IPS-15b (cell line): ENCODE data around the gene AHCTF1.
"Not testable (repeated sequence)": the region's sequence is repeated elsewhere in the genome, so short reads cannot be mapped to it uniquely, and the experiment has no call there.

Experiments
- H3K27me3 ChIP-seq: one replicate; pipeline ENCODE4 v1.6.1; 2013; ENCODE audit warnings: low read length; ENCODE audit not compliant: control insufficient read depth, insufficient read depth
- H3K36me3 ChIP-seq: one replicate; pipeline ENCODE4 v1.6.1; 2013; ENCODE audit warnings: low read length; ENCODE audit not compliant: control insufficient read depth, insufficient read depth
- H3K4me1 ChIP-seq: one replicate; pipeline ENCODE4 v1.6.1; 2013; ENCODE audit warnings: mild to moderate bottlenecking, low read length; ENCODE audit not compliant: control insufficient read depth, insufficient read depth
- H3K4me3 ChIP-seq: one replicate; pipeline ENCODE4 v1.5.1; 2013; ENCODE audit warnings: low read depth, low read length
- H3K9ac ChIP-seq: one replicate; pipeline ENCODE4 v1.6.1; 2013; ENCODE audit warnings: low read depth, mild to moderate bottlenecking, low read length
- H3K9me3 ChIP-seq: one replicate; pipeline ENCODE4 v1.6.1; 2013; ENCODE audit warnings: mild to moderate bottlenecking, low read length; ENCODE audit not compliant: control insufficient read depth, insufficient read depth

AHCTF1 gene

DNA sequence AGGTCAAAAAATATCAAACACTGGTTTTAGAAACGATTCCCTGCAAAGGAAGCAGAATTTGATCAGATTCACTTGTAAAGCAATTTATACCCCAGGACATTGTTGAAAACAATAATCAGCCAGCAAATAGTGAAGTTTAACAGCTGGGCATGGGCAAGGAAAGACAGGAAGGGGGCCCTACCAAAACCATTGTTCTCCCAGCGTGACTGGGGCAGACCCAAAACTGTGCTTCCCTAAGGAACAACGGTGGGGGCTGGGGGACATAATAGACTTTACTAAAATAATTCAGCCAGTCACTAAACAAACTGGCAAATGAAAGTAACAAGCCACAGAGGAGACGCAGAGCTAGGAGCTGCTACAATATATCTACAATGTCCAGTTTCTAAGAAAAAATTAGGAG is 100.2 kb downstream of the AHCTF1 start:
- Histone ChIP-seq H3K36me3 (no peaks in the 10 kb centered on the region), H3K4me3 (no peak overlapping the region), H3K4me1 (no peaks in the 10 kb centered on the region), H3K27me3 (no peaks in the 10 kb centered on the region), H3K9ac (no peak overlapping the region), H3K9me3 (peaks cover 4% of the 10 kb centered on the region)

DNA sequence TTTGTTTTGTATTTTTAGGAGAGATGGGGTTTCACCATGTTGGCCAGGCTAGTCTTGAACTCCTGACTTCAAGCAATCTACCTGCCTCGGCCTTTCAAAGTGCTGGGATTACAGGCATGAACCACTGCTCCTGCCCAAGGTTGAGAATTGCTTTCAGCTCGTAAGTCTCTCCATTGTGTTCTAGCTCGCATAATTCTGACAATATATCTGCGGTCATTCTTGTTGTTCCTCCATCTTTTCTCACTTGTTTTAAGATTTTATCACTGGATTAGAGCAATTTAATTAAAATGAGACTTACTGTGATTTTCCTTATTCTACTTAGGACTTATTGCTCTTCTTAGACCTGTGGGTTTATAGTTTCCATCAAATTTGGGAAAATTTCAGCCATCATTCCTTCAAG is 102.9 kb downstream of the AHCTF1 start:
- Histone ChIP-seq H3K27me3 (no peaks in the 10 kb centered on the region), H3K4me1 (no peaks in the 10 kb centered on the region), H3K4me3 (no peak overlapping the region), H3K36me3 (no peaks in the 10 kb centered on the region), H3K9ac (no peak overlapping the region), H3K9me3 (peaks cover 4% of the 10 kb centered on the region)

DNA sequence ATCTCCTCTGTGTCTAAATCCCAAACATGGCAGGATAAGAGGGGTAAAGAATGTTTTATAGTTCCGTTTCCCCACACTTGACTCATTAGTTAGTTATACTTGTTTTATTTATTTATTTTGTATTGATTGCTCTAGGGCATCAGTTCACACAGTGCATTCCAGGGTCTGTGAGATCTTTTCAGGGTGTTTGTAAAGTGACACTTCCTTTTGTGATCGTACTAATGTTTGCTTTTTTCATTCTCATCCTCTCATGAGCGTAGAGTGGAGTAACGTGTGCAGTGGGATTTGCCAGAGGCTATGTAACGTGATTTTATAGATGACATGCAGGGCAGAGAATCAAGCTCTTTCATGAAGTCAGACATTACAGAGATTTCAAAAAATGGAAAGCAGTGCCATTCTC is 104.4 kb downstream of the AHCTF1 start:
- H3K9me3 ChIP-seq, result peaks cover 4% of the 10 kb centered on the region
- no peak overlapping the region for H3K4me3 ChIP-seq
- H3K27me3 ChIP-seq, result no peaks in the 10 kb centered on the region
- H3K4me1 ChIP-seq, result no peaks in the 10 kb centered on the region
- no peaks in the 10 kb centered on the region for H3K36me3 ChIP-seq
- H3K9ac ChIP-seq, result no peak overlapping the region

DNA sequence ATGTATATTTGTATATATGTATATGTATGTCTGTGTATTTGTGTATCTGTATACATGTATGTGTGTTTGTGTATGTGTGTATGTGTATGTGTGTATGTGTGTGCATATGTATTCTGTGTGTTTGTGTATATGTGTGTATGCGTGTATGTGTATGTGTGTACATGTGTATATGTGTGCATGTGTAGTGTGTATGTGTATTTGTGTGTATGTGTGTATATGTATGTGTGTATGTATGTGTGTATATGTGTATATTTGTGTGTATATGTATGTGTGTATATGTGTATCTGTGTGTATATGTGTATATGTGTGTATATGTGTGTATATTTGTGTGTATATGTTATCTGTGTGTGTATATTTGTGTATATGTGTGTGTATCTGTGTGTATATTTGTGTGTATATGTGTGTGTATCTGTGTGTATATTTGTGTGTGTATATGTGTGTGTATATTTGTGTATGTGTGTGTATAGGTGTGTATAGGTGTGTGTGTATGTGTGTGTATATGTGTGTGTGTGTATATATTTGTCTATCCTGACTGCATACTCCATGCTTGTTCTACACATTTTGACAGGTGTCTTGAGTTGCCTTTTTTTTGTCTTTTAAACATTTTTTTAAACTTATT is 106.1 kb downstream of the AHCTF1 start:
- H3K9me3 ChIP-seq, result peaks cover 4% of the 10 kb centered on the region
- no peaks in the 10 kb centered on the region for H3K36me3 ChIP-seq
- no peaks in the 10 kb centered on the region for H3K4me1 ChIP-seq
- H3K27me3 ChIP-seq, result no peaks in the 10 kb centered on the region
- H3K9ac ChIP-seq, result no peak overlapping the region
- H3K4me3 ChIP-seq, result no peak overlapping the region

DNA sequence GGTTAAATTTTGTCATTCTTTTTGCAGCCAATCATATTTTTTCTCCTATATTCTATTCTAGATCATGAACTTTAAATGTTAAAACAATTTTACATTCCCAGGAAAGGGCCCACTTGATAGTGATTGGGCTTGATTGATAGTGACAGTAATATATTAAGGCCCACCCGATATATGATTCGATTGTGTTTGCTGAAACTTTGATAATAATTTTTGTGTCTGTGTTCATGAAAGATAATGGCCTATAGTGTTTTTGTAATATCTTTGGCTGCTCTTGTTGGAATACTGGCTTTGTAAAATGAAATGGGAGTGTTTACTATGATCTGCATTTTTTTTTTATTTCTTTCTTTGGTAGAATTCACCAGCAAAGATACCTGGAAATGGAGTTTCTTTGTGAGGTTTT is 107.2 kb downstream of the AHCTF1 start:
- Histone ChIP-seq H3K4me1 (no peaks in the 10 kb centered on the region), H3K36me3 (no peaks in the 10 kb centered on the region), H3K9ac (no peak overlapping the region), H3K27me3 (no peaks in the 10 kb centered on the region), H3K9me3 (peaks cover 4% of the 10 kb centered on the region), H3K4me3 (no peak overlapping the region)

DNA sequence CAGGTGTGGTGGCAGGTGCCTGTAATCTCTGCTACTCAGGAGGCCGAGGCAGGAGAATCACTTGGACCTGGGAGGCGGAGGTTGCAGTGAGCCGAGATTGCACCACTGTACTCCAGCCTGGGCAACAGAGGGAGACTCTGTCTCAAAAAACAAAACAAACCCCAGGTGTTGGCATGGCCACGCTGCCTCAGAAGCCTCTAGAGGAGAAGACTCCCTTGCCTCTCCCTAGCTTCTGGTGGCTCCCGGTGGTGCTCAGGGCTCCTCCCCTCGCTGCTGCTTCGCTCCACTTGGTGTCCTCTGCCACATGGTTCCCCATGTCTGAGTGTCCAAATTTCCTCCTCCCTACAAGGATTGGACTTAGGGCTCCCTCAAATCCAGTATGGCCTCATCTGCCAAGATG is 109.6 kb downstream of the AHCTF1 start:
- H3K9ac ChIP-seq, result not testable (repeated sequence)

DNA sequence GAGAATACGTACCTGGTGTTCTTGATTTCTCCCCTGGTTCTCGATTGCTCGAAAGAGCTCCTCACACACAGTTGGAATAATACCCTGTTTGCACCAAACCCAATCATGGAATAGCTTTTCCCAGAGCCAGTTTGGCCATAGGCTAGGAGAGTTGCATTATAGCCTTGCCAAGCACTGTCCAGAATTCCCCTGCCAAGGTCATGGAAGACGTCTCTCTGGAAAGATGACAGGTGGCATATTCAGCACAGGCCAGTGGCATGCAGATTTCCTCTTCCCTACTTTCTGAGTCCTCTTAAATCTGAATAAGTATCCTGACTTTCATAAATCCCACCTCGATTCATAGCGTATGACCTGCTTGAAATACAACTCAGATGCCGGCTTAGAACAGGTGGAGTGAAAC is 111.1 kb downstream of the AHCTF1 start:
- Histone ChIP-seq H3K4me3 (no peak overlapping the region), H3K27me3 (no peaks in the 10 kb centered on the region), H3K9me3 (no peaks in the 10 kb centered on the region), H3K36me3 (no peaks in the 10 kb centered on the region), H3K9ac (no peak overlapping the region), H3K4me1 (no peaks in the 10 kb centered on the region)

More for the DNA sequence above, 109.6 kb downstream of the AHCTF1 start:
- H3K36me3 ChIP-seq, H3K4me3 ChIP-seq, H3K9me3 ChIP-seq, H3K4me1 ChIP-seq, H3K27me3 ChIP-seq: not testable (repeated sequence)

DNA sequence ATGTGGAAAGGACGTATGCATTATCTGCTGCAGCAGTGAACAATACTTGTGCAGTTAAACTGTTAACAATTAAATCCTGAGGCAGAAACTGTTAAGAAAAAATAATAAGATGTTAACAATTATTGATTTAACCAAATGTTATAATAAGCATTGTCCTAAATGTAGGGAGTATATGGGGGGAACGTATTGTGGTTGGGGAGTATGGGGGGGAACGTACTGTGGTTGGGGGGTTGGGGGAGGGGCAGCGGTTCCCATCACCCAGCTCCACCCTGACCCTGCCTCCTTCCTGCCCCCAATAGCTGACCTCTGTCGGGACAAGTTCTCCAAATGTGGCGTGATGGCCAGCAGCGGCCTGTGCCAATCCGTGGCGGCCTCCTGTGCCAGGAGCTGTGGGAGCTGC is 114.0 kb downstream of the AHCTF1 start:
- not testable (repeated sequence) for H3K36me3 ChIP-seq, H3K9ac ChIP-seq, H3K4me3 ChIP-seq, H3K27me3 ChIP-seq, H3K4me1 ChIP-seq, H3K9me3 ChIP-seq

DNA sequence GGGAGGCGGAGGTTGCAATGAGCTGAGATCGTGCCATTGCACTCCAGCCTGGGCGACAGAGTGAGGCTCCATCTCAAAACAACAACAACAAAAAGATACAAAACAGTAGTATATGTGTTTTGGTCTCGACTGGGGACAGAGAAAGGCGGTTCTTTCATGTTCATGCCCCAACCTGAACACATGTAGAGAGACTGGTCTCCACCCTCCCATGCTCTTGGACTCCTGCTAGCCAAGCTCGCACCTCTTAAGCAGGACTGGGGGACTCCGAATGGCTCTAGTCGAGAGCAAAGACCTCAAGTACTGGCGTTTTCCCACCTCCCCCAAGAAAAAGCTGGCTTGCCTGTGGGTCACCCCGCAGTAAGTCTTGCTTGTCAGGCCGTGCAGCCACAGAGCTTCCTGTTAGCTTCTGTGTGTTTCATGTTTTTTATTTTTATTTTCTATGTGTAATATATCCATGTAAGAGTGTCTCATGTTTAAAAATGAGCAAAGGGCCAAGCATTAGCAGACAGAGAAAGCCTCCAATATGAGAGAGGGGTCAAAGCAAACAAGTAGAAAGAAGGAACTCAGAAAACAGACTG is 116.0 kb downstream of the AHCTF1 start:
- Histone ChIP-seq H3K9me3 (no peaks in the 10 kb centered on the region), H3K4me1 (peaks cover 5% of the 10 kb centered on the region), H3K9ac (no peak overlapping the region), H3K36me3 (no peaks in the 10 kb centered on the region), H3K27me3 (no peaks in the 10 kb centered on the region), H3K4me3 (no peak overlapping the region)

DNA sequence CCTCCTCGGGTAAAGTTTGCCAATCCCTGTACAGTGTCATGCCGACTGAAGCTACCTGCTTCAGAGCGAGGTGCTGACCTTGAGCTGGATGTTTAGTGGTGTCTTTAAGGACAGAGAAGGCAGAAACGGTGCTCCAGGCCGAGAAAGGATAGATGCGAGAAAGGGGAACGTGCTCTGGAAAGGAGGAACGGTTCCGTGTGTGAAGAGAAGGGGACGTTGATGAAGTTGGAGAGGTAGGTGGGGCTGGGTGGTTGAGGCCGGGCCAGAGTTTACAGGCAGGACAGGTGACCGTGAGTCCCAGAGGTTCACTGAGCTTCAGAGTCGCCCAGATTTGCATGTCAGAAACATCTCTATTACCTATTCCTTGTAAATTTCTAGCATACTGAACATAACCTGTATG is 116.9 kb downstream of the AHCTF1 start:
- Histone ChIP-seq H3K9me3 (no peaks in the 10 kb centered on the region), H3K4me3 (no peak overlapping the region), H3K4me1 (peaks cover 5% of the 10 kb centered on the region), H3K9ac (no peak overlapping the region), H3K36me3 (no peaks in the 10 kb centered on the region), H3K27me3 (no peaks in the 10 kb centered on the region)

DNA sequence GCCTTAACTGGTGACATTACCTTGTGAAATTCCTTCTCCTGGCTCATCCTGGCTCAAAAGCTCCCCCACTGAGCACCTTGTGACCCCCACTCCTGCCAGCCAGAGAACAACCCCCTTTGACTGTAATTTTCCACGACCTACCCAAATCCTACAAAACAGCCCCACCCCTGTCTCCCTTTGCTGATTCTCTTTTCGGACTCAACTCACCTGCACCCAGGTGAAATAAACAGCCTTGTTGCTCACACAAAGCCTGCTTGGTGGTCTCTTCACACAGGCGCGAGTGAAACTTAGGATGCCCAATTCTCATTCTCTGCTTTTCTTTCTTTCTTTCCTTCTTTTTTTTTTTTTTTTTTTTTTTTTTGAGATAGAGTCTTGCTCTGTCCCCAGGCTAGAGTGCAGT is 118.4 kb downstream of the AHCTF1 start:
- not testable (repeated sequence) for H3K4me1 ChIP-seq, H3K9ac ChIP-seq, H3K36me3 ChIP-seq, H3K27me3 ChIP-seq, H3K9me3 ChIP-seq, H3K4me3 ChIP-seq

DNA sequence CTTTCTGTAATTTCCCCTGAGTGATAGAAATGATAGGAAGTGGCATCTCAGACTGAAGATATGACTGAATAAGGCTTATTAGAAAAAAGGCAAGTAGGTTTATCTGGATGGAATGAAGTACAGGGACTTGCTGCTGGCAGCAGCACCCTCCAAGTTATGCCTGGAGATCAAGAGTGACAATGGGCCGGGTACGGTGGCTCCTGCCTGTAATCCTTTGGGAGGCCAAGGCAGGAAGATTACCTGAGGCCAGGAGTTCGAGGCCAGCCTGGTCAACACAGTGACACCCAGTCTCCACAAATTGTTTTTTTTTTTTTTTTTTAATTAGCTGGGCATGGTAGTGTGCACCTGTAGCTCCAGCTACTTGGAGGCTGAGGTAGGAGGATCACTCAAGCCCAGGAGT is 119.8 kb downstream of the AHCTF1 start:
- Histone ChIP-seq H3K9me3 (no peaks in the 10 kb centered on the region), H3K36me3 (no peaks in the 10 kb centered on the region), H3K4me1 (peaks cover 5% of the 10 kb centered on the region)

More for the DNA sequence above, 119.8 kb downstream of the AHCTF1 start:
- Histone ChIP-seq H3K9ac (no peak overlapping the region), H3K27me3 (no peaks in the 10 kb centered on the region), H3K4me3 (no peak overlapping the region)
